HepG2 (cell line): Measurements from ENCODE around the gene PKLR. TPM values are rescaled to one million over a fixed set of nuclear protein-coding genes. Genes with fewer than 3 reads are reported as not detected.

ENCODE experiments used
- AGO2 ChIP-seq: fragments of 200-400 bp; formaldehyde crosslinking; optimal IDR thresholded peaks from 2 replicates; pipeline ENCODE3; 2017; ENCODE audit warnings: mild to moderate bottlenecking, low read depth, low read length, moderate library complexity
- ARHGAP35 ChIP-seq: sonication (generic); formaldehyde crosslinking; IDR thresholded peaks from 2 replicates; pipeline ENCODE4 v1.9.0; 2022; ENCODE audit warnings: mild to moderate bottlenecking, inconsistent platforms, moderate library complexity, missing genetic modification reagents, borderline replicate concordance
- ATF7-NPFF ChIP-seq: sonication (generic); formaldehyde crosslinking; IDR thresholded peaks from 2 replicates; pipeline ENCODE4 v1.8.1; 2023; ENCODE audit warnings: mild to moderate bottlenecking, low read depth, missing genetic modification reagents, moderate library complexity
- CENPX ChIP-seq: sonication (generic); formaldehyde crosslinking; IDR thresholded peaks from 2 replicates; pipeline ENCODE4 v1.9.0; 2021; ENCODE audit warnings: mild to moderate bottlenecking, missing genetic modification reagents, moderate library complexity
- CREBL2 ChIP-seq: sonication (generic); formaldehyde crosslinking; IDR thresholded peaks from 2 replicates; pipeline ENCODE4 v1.8.1; 2023; ENCODE audit warnings: missing genetic modification reagents, mild to moderate bottlenecking, borderline replicate concordance
- FOSL1 ChIP-seq: sonication (generic); formaldehyde crosslinking; IDR thresholded peaks from 2 replicates; pipeline ENCODE4 v1.9.0; 2021; ENCODE audit warnings: missing genetic modification reagents, borderline replicate concordance
- FOXJ3 ChIP-seq: sonication (generic); formaldehyde crosslinking; IDR thresholded peaks from 2 replicates; pipeline ENCODE4 v1.4.0; 2020; ENCODE audit warnings: missing genetic modification reagents, mild to moderate bottlenecking, borderline replicate concordance
- FOXK2 ChIP-seq: fragments of 450-650 bp; IDR thresholded peaks from 2 replicates; pipeline ENCODE4 v1.6.1; 2016
- IRF2 ChIP-seq: IDR thresholded peaks from 2 replicates; pipeline ENCODE4 v1.6.1; 2018; ENCODE audit warnings: missing genetic modification reagents, missing compliant biosample characterization
- KDM5A ChIP-seq: fragments of 200-600 bp; sonication (generic); IDR thresholded peaks from 2 replicates; pipeline ENCODE4 v1.7.0; 2018; ENCODE audit warnings: antibody characterized with exemption, mild to moderate bottlenecking, low read length, borderline replicate concordance
- MAFF ChIP-seq: IDR thresholded peaks from 2 replicates; pipeline ENCODE4 v1.6.1; 2011; ENCODE audit warnings: low read depth, low read length, improper control_type of control experiment
- NFRKB ChIP-seq: fragments of 450-650 bp; IDR thresholded peaks from 2 replicates; pipeline ENCODE4 v1.6.1; 2017
- PAF1 ChIP-seq: IDR thresholded peaks from 2 replicates; pipeline ENCODE4 v1.6.1; 2016; ENCODE audit warnings: missing genetic modification reagents, missing compliant biosample characterization
- RARG ChIP-seq: sonication (generic); formaldehyde crosslinking; IDR thresholded peaks from 2 replicates; pipeline ENCODE4 v1.4.0; 2020; ENCODE audit warnings: low read depth, mild to moderate bottlenecking, missing genetic modification reagents
- RBM39 ChIP-seq: fragments of 200-400 bp; formaldehyde crosslinking; IDR thresholded peaks from one replicate; pipeline ENCODE4 v1.6.1; 2018; ENCODE audit warnings: antibody characterized with exemption, mild to moderate bottlenecking, low read depth, low read length; ENCODE audit not compliant: poor library complexity, severe bottlenecking
- RELA ChIP-seq: sonication (generic); formaldehyde crosslinking; IDR thresholded peaks from 2 replicates; pipeline ENCODE4 v1.4.0; 2020; ENCODE audit warnings: missing genetic modification reagents
- ZNF143 ChIP-seq: sonication (generic); formaldehyde crosslinking; IDR thresholded peaks from 2 replicates; pipeline ENCODE4 v1.4.0; 2020; ENCODE audit warnings: missing genetic modification reagents
- ZNF510 ChIP-seq: sonication (generic); formaldehyde crosslinking; IDR thresholded peaks from 2 replicates; pipeline ENCODE4 v1.4.0; 2020; ENCODE audit warnings: low read depth, mild to moderate bottlenecking, missing genetic modification reagents
- ZNF816 ChIP-seq: sonication (generic); formaldehyde crosslinking; IDR thresholded peaks from 2 replicates; pipeline ENCODE4 v1.8.0; 2022; ENCODE audit warnings: missing genetic modification reagents, mild to moderate bottlenecking, borderline replicate concordance
- ZSCAN22 ChIP-seq: sonication (generic); formaldehyde crosslinking; IDR thresholded peaks from 2 replicates; pipeline ENCODE4 v1.4.0; 2020; ENCODE audit warnings: mild to moderate bottlenecking, missing genetic modification reagents
- polyA plus RNA-seq, 8 experiments: library from polyadenylated mRNA; depleted of rRNA in 3 of 8; stranded (reverse) in 7 of 8; unstranded in 1 of 8; fragments of >200 nt; fragmentation: Illumina TruSeq in 4 of 8; extraction: Trizol in 4 of 8; gene quantifications; 2 replicates each; pipeline versions ENCODE4 v1.2.1 to v1.2.3, GENCODE V29; 2011 to 2016; ENCODE audit warnings: low read depth in 4 of 8, missing spikeins in 1 of 8, mixed read lengths in 1 of 8; ENCODE audit not compliant: insufficient read depth in 1 of 8
- total RNA-seq, 5 experiments: library from RNA; depleted of rRNA; stranded (reverse); fragments of >200 nt; fragmentation: Illumina TruSeq; extraction: Trizol; gene quantifications; 2 replicates each; pipeline ENCODE4 v1.2.3, GENCODE V29; 2016; ENCODE audit warnings: low read depth in 1 of 5
- TF ChIP-seq, protein P1 (sequence below): sonication (generic); formaldehyde crosslinking; IDR thresholded peaks from 2 replicates; pipeline ENCODE4 v1.4.0; 2020; ENCODE audit warnings: missing genetic modification reagents

Gene PKLR
- total and polyA plus RNA-seq, 2 of the 13 experiments (the other 11 are each of a cell fraction or from before 2014, with no cell fraction given): 10.3 to 29.3 TPM

DNA sequence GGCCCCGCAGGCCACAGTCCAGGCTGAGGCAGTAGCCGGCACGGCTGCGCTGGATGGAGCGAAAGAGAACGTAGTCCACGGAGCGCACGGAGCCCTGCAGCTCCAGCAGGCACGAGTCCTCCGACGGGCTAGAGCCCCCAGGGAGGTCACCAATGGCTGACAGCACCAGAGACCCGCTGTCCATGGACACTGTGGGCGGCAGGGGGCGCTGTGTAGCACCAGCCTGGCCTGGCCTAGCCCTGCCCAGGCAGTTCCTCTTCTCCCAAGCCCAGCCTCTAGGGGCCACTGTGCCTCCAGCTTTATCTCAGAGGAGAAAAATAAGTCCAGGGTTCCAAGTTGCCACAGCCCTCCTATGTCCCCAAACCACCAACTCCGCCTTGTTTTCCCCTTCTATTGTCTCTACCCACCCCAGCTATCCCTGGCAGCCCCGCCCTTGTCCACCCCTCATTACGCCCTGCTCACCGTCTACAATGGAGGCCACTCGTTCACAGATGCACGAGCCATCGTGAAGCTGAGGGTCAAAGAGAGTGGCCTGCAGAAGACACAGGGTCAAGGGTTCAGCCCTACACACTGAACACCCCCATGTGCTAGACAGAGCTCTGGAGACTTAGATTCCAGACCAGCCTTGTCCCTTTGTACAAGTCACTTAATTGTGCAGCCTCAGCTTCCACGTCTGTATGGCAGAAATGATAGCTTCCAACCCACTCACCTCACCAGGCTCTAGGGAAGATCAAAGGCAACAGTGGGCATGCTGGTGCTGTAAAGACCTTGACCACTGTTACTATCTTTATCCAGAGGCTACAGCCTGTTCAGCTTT, 50.4 kb downstream of the PKLR start (continued):
- TF ChIP-seq RELA (no peak), NFRKB (no peak), FOSL1 (no peak), IRF2 (CRISPR knock-in tag) (peak; percentile 70; the same call in 1 of the 2 replicates), AGO2 (no peak), CREBL2 (CRISPR knock-in tag) (no peak), ARHGAP35 (CRISPR knock-in tag) (no peak), PAF1 (CRISPR knock-in tag) (no peak), KDM5A (no peak), RARG (no peak), ZNF143 (CRISPR knock-in tag) (no peak; the same call in 1 of the 2 replicates), MAFF (peak; percentile 5; the same call in 1 of the 2 replicates), ZSCAN22 (no peak), ZNF816 (no peak), FOXJ3 (CRISPR knock-in tag) (0 out of 2 replicates have a peak, but pooled peaks have one; percentile 44), ZNF510 (CRISPR knock-in tag) (no peak), ATF7-NPFF (CRISPR knock-in tag) (no peak), FOXK2 (no peak; the same call in 1 of the 2 replicates), RBM39 (no peak), CENPX (no peak)
- TF ChIP-seq, protein P1, sequence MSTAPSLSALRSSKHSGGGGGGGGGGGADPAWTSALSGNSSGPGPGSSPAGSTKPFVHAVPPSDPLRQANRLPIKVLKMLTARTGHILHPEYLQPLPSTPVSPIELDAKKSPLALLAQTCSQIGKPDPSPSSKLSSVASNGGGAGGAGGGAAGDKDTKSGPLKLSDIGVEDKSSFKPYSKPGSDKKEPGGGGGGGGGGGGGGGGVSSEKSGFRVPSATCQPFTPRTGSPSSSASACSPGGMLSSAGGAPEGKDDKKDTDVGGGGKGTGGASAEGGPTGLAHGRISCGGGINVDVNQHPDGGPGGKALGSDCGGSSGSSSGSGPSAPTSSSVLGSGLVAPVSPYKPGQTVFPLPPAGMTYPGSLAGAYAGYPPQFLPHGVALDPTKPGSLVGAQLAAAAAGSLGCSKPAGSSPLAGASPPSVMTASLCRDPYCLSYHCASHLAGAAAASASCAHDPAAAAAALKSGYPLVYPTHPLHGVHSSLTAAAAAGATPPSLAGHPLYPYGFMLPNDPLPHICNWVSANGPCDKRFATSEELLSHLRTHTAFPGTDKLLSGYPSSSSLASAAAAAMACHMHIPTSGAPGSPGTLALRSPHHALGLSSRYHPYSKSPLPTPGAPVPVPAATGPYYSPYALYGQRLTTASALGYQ (CRISPR knock-in tag): 0 out of 2 replicates have a peak, but pooled peaks have one; percentile 17
- TF ChIP-seq, all 625 proteins: peak for 161
